ENCODE data around the gene FECH. TPM values are rescaled to one million over a fixed set of nuclear protein-coding genes. Genes with fewer than 3 reads are reported as not detected.

FECH gene
- total and polyA plus RNA-seq, 9 of the 15 experiments (the other 6 are each of a cell fraction or from before 2014, with no cell fraction given), result 19.8 to 170 (median 56.8) TPM

DNA sequence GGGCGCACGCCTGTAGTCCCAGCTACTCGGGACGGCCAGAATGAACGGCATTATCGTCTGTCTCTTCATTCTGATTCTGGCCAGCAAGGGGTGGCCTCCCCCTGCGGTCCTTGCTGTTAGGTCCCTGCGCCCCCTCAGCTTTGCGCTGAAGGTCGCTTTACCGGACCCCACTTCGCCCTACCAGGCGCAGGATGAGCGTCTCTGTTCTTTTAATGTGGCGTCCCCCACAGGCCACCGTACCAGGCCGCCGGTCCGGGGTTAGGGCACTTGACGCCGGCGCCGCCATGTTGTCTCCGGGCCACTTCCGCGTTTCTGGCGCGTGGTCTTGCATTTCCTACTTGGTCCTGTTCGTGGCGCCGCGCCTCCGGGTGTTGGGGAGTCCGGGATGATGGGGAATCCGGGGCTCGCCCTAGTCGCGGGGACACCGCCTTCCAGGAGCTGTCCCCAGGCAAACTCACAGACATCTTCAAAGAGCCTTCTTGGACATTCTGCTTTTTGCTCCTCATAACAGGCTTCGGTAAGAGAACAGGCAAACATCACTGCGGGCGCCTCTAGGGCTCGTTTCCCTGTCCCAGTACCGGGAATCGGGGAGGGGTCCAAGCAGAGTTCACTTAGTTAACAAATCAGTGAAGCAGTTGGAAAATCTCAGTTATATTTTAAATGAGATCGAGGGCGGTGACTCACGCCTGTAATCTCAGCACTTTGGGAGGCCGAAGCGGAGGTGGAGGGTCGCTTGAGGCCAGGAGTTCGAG, 43.7 kb upstream of the FECH start (continued):
- TF ChIP-seq, protein P1, sequence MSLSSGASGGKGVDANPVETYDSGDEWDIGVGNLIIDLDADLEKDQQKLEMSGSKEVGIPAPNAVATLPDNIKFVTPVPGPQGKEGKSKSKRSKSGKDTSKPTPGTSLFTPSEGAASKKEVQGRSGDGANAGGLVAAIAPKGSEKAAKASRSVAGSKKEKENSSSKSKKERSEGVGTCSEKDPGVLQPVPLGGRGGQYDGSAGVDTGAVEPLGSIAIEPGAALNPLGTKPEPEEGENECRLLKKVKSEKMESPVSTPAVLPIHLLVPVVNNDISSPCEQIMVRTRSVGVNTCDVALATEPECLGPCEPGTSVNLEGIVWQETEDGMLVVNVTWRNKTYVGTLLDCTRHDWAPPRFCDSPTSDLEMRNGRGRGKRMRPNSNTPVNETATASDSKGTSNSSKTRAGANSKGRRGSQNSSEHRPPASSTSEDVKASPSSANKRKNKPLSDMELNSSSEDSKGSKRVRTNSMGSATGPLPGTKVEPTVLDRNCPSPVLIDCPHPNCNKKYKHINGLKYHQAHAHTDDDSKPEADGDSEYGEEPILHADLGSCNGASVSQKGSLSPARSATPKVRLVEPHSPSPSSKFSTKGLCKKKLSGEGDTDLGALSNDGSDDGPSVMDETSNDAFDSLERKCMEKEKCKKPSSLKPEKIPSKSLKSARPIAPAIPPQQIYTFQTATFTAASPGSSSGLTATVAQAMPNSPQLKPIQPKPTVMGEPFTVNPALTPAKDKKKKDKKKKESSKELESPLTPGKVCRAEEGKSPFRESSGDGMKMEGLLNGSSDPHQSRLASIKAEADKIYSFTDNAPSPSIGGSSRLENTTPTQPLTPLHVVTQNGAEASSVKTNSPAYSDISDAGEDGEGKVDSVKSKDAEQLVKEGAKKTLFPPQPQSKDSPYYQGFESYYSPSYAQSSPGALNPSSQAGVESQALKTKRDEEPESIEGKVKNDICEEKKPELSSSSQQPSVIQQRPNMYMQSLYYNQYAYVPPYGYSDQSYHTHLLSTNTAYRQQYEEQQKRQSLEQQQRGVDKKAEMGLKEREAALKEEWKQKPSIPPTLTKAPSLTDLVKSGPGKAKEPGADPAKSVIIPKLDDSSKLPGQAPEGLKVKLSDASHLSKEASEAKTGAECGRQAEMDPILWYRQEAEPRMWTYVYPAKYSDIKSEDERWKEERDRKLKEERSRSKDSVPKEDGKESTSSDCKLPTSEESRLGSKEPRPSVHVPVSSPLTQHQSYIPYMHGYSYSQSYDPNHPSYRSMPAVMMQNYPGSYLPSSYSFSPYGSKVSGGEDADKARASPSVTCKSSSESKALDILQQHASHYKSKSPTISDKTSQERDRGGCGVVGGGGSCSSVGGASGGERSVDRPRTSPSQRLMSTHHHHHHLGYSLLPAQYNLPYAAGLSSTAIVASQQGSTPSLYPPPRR (CRISPR knock-in tag; IDR thresholded peaks at IDR 0.05; ENCODE audit: borderline replicate concordance), result no peak
- TF ChIP-seq TEAD2 (tag; IDR thresholded peaks at IDR 0.05), result no peak
- no peak for TF ChIP-seq ZSCAN29 (IDR thresholded peaks at IDR 0.05)
- TF ChIP-seq ZZZ3 (IDR thresholded peaks at IDR 0.05), result no peak
- peak; percentile 10 to 20; a peak in 1 of 4 replicates for TF ChIP-seq TBL1XR1 (IDR thresholded peaks at IDR 0.05; ENCODE audit: low read length in 2 of 2)
- TF ChIP-seq, protein P2, sequence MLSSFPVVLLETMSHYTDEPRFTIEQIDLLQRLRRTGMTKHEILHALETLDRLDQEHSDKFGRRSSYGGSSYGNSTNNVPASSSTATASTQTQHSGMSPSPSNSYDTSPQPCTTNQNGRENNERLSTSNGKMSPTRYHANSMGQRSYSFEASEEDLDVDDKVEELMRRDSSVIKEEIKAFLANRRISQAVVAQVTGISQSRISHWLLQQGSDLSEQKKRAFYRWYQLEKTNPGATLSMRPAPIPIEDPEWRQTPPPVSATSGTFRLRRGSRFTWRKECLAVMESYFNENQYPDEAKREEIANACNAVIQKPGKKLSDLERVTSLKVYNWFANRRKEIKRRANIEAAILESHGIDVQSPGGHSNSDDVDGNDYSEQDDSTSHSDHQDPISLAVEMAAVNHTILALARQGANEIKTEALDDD (IDR thresholded peaks at IDR 0.05), result no peak
- no peak for TF ChIP-seq HDAC2 (IDR thresholded peaks at IDR 0.05)
- TF ChIP-seq ZNF586 (CRISPR knock-in tag; conservative IDR thresholded peaks at IDR 0.05), result no peak
- no peak for TF ChIP-seq ELK3 (CRISPR knock-in tag; IDR thresholded peaks at IDR 0.05)
- TF ChIP-seq, protein P3, sequence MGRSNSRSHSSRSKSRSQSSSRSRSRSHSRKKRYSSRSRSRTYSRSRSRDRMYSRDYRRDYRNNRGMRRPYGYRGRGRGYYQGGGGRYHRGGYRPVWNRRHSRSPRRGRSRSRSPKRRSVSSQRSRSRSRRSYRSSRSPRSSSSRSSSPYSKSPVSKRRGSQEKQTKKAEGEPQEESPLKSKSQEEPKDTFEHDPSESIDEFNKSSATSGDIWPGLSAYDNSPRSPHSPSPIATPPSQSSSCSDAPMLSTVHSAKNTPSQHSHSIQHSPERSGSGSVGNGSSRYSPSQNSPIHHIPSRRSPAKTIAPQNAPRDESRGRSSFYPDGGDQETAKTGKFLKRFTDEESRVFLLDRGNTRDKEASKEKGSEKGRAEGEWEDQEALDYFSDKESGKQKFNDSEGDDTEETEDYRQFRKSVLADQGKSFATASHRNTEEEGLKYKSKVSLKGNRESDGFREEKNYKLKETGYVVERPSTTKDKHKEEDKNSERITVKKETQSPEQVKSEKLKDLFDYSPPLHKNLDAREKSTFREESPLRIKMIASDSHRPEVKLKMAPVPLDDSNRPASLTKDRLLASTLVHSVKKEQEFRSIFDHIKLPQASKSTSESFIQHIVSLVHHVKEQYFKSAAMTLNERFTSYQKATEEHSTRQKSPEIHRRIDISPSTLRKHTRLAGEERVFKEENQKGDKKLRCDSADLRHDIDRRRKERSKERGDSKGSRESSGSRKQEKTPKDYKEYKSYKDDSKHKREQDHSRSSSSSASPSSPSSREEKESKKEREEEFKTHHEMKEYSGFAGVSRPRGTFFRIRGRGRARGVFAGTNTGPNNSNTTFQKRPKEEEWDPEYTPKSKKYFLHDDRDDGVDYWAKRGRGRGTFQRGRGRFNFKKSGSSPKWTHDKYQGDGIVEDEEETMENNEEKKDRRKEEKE (IDR thresholded peaks at IDR 0.05; ENCODE audit: borderline replicate concordance in 1 of 2, control insufficient read depth in 1 of 2, low read depth in 2 of 2, low read length in 1 of 2), result no peak
- no peak for TF ChIP-seq ZBTB26 (CRISPR knock-in tag; IDR thresholded peaks at IDR 0.05)
- TF ChIP-seq ZNF589 (CRISPR knock-in tag; IDR thresholded peaks at IDR 0.05; ENCODE audit: low read depth), result no peak
- no peak for TF ChIP-seq NFIX (CRISPR knock-in tag; IDR thresholded peaks at IDR 0.05; ENCODE audit: low read depth)
- TF ChIP-seq CEBPB (tag; IDR thresholded peaks at IDR 0.05), result no peak
- TF ChIP-seq ZNF717 (CRISPR knock-in tag; IDR thresholded peaks at IDR 0.05), result no peak
